ENCODE data around the gene NMUR1.

Gene NMUR1

DNA sequence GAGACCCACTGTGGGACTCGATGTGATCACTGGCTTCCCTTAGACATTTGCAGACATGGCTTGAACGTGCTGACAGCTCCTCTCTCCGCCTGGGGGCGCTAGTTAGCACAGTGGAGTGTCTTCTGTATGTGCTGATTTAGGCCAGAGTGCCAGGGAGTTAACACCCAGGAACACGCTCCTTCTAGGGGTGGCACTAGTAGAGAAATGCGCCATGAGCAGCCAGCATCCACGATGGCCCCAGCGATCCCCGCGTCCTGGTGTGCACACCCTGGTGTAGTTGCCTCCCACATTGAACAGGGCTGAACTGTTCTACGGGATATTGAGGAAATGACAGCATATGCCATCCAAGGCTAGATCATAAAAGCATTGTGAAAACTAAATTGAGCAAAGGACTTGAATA is 11.4 kb upstream of the NMUR1 start:
- no peak for DNase-seq (ENCODE audit: low read depth)
- H3K4me3 ChIP-seq (ENCODE audit: low read depth, low read length): no peak overlapping the region
- TF ChIP-seq, protein P1, sequence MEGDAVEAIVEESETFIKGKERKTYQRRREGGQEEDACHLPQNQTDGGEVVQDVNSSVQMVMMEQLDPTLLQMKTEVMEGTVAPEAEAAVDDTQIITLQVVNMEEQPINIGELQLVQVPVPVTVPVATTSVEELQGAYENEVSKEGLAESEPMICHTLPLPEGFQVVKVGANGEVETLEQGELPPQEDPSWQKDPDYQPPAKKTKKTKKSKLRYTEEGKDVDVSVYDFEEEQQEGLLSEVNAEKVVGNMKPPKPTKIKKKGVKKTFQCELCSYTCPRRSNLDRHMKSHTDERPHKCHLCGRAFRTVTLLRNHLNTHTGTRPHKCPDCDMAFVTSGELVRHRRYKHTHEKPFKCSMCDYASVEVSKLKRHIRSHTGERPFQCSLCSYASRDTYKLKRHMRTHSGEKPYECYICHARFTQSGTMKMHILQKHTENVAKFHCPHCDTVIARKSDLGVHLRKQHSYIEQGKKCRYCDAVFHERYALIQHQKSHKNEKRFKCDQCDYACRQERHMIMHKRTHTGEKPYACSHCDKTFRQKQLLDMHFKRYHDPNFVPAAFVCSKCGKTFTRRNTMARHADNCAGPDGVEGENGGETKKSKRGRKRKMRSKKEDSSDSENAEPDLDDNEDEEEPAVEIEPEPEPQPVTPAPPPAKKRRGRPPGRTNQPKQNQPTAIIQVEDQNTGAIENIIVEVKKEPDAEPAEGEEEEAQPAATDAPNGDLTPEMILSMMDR (IDR thresholded peaks at IDR 0.05; ENCODE audit: low read depth, low read length, missing control alignments): peak; percentile 44

DNA sequence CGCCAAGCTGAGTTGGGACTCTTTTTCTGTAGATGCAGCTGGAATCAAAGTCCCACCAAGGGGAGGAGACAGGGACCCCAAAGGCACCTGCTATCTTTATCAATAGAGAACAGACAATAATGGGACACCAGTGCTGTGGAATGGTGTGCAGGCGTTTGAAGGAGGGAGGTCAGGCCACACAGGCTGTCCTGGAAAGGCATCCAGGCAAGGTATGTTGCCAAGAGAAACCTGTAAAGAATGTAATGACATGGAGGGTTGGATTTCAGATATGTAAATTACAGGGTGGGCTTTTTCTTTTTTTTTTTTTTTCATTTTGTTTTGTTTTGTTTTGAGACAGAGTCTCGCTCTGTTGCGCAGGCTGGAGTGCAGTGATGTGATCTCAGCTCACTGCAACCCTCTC is 9.7 kb upstream of the NMUR1 start:
- DNase-seq (ENCODE audit: low read depth): no peak
- TF ChIP-seq, protein P1 (IDR thresholded peaks at IDR 0.05; ENCODE audit: low read depth, low read length, missing control alignments): no peak

DNA sequence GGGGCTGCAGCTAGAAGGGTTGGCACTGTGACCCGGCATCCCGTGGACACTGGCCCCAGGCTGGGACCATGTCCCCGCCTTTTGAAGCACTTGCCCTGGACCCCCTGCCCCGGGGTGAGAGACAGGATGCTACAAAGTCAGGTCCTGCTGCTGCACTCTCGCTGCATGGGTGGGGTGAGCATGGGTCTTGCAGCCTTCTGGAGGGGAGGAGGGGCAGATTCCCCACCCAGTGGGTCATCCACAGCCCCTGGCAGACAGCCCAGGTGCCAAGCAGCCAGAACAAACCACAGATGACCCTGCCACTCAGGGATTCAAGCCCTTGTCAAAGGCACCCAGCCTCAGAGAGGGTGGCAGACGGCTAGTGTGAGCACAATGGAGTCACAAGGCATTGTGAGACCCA is 5.7 kb upstream of the NMUR1 start:
- TF ChIP-seq, protein P1 (IDR thresholded peaks at IDR 0.05; ENCODE audit: low read depth, low read length, missing control alignments): no peak
- no peak overlapping the region for H3K4me3 ChIP-seq (ENCODE audit: low read depth, low read length)
- no peak for DNase-seq (ENCODE audit: low read depth)

More for the DNA sequence above, 9.7 kb upstream of the NMUR1 start:
- H3K4me3 ChIP-seq (ENCODE audit: low read depth, low read length): no peak overlapping the region

DNA sequence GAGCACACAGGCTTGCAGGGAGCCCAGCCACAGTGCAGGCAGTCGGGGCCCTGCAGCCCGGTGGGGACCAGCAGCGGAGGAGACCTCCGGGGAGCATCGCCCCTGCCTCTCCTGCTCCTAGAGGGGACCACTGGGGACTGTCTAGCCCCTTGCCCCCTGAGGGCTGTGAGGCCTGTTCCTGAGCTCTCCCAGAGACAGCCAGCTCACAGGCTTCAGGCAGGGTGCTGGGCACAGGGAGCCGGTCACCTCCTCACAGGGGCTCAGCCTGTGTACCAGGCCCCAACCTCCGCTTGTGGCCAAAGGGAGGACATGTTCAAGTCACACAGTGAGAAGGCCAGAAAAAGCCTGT is 3.5 kb upstream of the NMUR1 start:
- H3K4me3 ChIP-seq (ENCODE audit: low read depth, low read length): no peak overlapping the region
- DNase-seq (ENCODE audit: low read depth): no peak
- TF ChIP-seq, protein P1 (IDR thresholded peaks at IDR 0.05; ENCODE audit: low read depth, low read length, missing control alignments): no peak

DNA sequence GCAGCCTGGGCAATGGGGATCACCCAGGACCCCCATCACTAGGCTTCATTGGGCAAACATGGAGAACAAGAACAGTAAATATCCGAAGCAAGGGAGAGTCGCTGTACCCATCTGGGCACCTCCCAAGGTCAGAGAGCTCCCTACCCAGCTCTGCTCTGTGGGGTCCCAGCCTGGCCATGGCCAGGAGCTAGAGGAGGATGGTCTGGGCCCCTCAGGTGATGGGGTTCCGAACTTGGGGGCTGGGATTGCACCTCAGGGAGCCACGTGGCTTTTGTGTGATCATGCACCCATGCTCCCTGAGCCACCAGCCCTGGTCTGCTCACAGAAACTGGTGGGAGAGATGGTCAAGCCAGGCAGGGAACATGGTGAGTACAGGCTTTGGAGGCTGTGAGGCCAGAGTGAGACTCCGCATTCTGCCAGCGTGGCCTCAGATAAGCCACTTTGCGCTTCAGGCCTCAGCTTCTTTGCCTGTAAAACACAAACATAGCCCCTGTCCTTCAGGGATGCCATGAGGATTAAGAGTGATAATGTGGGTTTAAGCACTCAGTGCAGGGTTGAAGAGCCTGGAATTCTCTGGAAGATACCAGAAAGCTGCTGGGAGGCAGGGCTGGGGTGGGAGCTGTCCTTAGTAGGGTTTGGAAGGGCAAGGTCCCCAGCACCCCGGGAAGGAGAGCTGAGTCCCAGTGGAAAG is 3.0 kb upstream of the NMUR1 start:
- TF ChIP-seq, protein P1 (IDR thresholded peaks at IDR 0.05; ENCODE audit: low read depth, low read length, missing control alignments): no peak
- DNase-seq (ENCODE audit: low read depth): no peak
- no peak overlapping the region for H3K4me3 ChIP-seq (ENCODE audit: low read depth, low read length)

DNA sequence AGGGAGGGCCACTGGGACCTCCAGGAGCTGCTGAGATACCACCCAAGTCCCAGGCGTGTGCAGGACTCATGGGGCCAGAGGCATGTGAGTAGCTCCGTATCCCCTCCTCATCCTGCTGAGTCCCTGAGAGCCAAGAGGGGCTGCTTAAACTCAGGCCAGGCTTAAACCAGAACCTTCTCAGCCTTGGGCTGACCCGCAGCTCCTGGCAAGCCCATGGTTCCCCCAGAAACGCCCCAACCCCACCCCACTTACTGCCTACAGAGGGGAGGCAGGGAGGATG is 2.5 kb upstream of the NMUR1 start:
- DNase-seq (ENCODE audit: low read depth): no peak
- TF ChIP-seq, protein P1 (IDR thresholded peaks at IDR 0.05; ENCODE audit: low read depth, low read length, missing control alignments): no peak
- no peak overlapping the region for H3K4me3 ChIP-seq (ENCODE audit: low read depth, low read length)
